Prostate gland (tissue), 2 donors: ENCODE data around the gene DTWD2.

Experiments
- POLR2AphosphoS5 ChIP-seq: sonication (generic); formaldehyde crosslinking; IDR thresholded peaks from one replicate; pipeline ENCODE4 v1.6.1; 2017; ENCODE audit warnings: antibody characterized with exemption
- TF ChIP-seq, protein P1 (sequence below), 4 experiments: fragments of 200-600 bp in 2 of 4; fragments of 450-650 bp in 2 of 4; sonication (generic) in 2 of 4; IDR thresholded peaks; 1 replicate in 3 of 4; 2 replicates in 1 of 4; pipeline ENCODE4 v1.5.1; 2016 to 2019; ENCODE audit warnings: antibody characterized with exemption in 4 of 4, mild to moderate bottlenecking in 2 of 4, moderate library complexity in 2 of 4

DNA sequence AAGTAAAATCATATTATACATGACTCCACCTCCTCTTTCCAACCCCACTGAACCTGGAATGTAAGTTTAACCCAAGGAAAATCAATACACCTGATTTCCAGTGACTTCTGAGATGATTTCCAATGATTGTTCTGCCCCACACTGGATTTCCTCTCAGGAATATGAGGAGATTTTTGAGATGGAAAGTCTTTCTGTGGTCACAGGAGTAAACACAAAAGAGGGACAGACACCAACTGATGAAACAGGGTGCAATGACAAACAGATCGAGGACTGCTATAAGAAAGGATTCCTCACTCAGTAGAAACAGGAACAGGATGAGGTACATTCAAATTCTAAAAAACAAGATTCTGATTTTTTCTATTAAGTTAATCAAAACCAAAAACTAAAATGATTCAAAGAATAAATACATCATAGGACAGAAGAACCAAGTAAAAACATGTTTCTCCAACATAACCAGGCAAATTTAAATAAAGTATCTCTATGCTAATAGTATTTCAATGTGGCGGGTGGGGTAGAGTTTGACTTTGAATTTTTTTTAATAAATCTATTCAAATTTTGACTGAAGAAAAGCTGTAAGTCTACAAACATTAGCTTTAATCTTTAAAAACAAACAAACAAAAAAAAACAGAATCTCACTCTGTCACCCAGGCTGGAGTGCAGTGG is 42.1 kb downstream of the DTWD2 start:
- TF ChIP-seq, protein P1, sequence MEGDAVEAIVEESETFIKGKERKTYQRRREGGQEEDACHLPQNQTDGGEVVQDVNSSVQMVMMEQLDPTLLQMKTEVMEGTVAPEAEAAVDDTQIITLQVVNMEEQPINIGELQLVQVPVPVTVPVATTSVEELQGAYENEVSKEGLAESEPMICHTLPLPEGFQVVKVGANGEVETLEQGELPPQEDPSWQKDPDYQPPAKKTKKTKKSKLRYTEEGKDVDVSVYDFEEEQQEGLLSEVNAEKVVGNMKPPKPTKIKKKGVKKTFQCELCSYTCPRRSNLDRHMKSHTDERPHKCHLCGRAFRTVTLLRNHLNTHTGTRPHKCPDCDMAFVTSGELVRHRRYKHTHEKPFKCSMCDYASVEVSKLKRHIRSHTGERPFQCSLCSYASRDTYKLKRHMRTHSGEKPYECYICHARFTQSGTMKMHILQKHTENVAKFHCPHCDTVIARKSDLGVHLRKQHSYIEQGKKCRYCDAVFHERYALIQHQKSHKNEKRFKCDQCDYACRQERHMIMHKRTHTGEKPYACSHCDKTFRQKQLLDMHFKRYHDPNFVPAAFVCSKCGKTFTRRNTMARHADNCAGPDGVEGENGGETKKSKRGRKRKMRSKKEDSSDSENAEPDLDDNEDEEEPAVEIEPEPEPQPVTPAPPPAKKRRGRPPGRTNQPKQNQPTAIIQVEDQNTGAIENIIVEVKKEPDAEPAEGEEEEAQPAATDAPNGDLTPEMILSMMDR (IDR thresholded peaks at IDR 0.05), result no peak
- TF ChIP-seq POLR2AphosphoS5, result no peak
